GM12878 (cell line): ENCODE data around the gene NR1D1. TPM values are rescaled to one million over a fixed set of nuclear protein-coding genes. Genes with fewer than 3 reads are reported as not detected.

ENCODE experiments used
- HDAC2 ChIP-seq: fragments of 200-600 bp; sonication (generic); IDR thresholded peaks from 2 replicates; pipeline ENCODE4 v1.6.1; 2017
- IKZF2 ChIP-seq, 2 experiments: fragments of 450-650 bp; IDR thresholded peaks; 2 replicates each; pipeline ENCODE4 v1.6.1; 2017; ENCODE audit warnings: mild to moderate bottlenecking in 2 of 2, moderate library complexity in 2 of 2
- LARP7 ChIP-seq: fragments of 450-650 bp; IDR thresholded peaks from 2 replicates; pipeline ENCODE4 v1.6.1; 2017; ENCODE audit warnings: mild to moderate bottlenecking
- MEF2B ChIP-seq: fragments of 450-650 bp; IDR thresholded peaks from 2 replicates; pipeline ENCODE4 v1.6.1; 2018; ENCODE audit warnings: mild to moderate bottlenecking, moderate library complexity; ENCODE audit not compliant: partially characterized antibody, poor library complexity, severe bottlenecking
- MXI1 ChIP-seq: fragments of 150-350 bp; IDR thresholded peaks from 2 replicates; pipeline ENCODE4 v1.6.1; 2011; ENCODE audit warnings: low read depth, mild to moderate bottlenecking, inconsistent platforms, low read length, improper control_type of control experiment
- NFYB ChIP-seq: IDR thresholded peaks from 2 replicates; pipeline ENCODE4 v1.6.1; 2011; ENCODE audit warnings: low read depth, mild to moderate bottlenecking, low read length, improper control_type of control experiment, moderate library complexity; ENCODE audit not compliant: insufficient read depth
- PAX5 ChIP-seq: IDR thresholded peaks from 2 replicates; pipeline ENCODE4 v1.6.1; 2011; ENCODE audit warnings: low read depth, low read length, borderline replicate concordance
- RFX5 ChIP-seq: IDR thresholded peaks from 2 replicates; pipeline ENCODE4 v1.6.1; 2011; ENCODE audit warnings: low read depth, low read length, improper control_type of control experiment
- TAF1 ChIP-seq: IDR thresholded peaks from 2 replicates; pipeline ENCODE4 v1.6.1; 2011; ENCODE audit warnings: mild to moderate bottlenecking, low read depth, low read length, borderline replicate concordance
- TARDBP ChIP-seq: IDR thresholded peaks from 2 replicates; pipeline ENCODE4 v1.6.1; 2016; ENCODE audit warnings: borderline replicate concordance
- ZNF24 ChIP-seq: fragments of 450-650 bp; IDR thresholded peaks from 2 replicates; pipeline ENCODE4 v1.6.1; 2017; ENCODE audit warnings: antibody characterized with exemption, mild to moderate bottlenecking
- polyA plus RNA-seq, 11 experiments: library from polyadenylated mRNA; depleted of rRNA in 4 of 11; unstranded in 6 of 11; stranded (reverse) in 5 of 11; fragments of >200 nt; fragmentation: Nextera tagmentation in 4 of 11; fragmentation: Illumina TruSeq in 1 of 11; extraction: Ambion mirVana in 4 of 11; extraction: Trizol in 1 of 11; gene quantifications; 1 replicate in 1 of 11; 2 replicates in 10 of 11; pipeline versions ENCODE4 v1.2.1 to v1.2.3, GENCODE V29; 2011 to 2016; ENCODE audit warnings: inconsistent platforms in 2 of 11, missing spikeins in 2 of 11, low read depth in 1 of 11
- total RNA-seq, 4 experiments: library from RNA; depleted of rRNA in 3 of 4; stranded (reverse); fragments of >200 nt in 3 of 4; fragmentation: Illumina TruSeq in 1 of 4; extraction: Trizol in 1 of 4; gene quantifications; 2 replicates each; pipeline versions ENCODE4 v1.2.1 to v1.2.3, GENCODE V29; 2013 to 2021
- TF ChIP-seq, protein P1 (sequence below): fragments of 450-650 bp; IDR thresholded peaks from 2 replicates; pipeline ENCODE4 v1.6.1; 2017; ENCODE audit warnings: mild to moderate bottlenecking, moderate library complexity
- TF ChIP-seq, protein P2 (sequence below): IDR thresholded peaks from 2 replicates; pipeline ENCODE4 v1.6.1; 2011; ENCODE audit warnings: low read depth, low read length, improper control_type of control experiment, borderline replicate concordance
- TF ChIP-seq, protein P3 (sequence below): IDR thresholded peaks from 2 replicates; pipeline ENCODE4 v1.6.1; 2012; ENCODE audit warnings: low read depth, low read length, improper control_type of control experiment
- TF ChIP-seq, protein P4 (sequence below): IDR thresholded peaks from 2 replicates; pipeline ENCODE4 v1.6.1; 2012; ENCODE audit warnings: low read depth, low read length, improper control_type of control experiment

NR1D1 gene
- total and polyA plus RNA-seq, 10 of the 15 experiments (the other 5 are each of a cell fraction or from before 2014, with no cell fraction given), result 0.10 to 3.4 (median 0.94) TPM

DNA sequence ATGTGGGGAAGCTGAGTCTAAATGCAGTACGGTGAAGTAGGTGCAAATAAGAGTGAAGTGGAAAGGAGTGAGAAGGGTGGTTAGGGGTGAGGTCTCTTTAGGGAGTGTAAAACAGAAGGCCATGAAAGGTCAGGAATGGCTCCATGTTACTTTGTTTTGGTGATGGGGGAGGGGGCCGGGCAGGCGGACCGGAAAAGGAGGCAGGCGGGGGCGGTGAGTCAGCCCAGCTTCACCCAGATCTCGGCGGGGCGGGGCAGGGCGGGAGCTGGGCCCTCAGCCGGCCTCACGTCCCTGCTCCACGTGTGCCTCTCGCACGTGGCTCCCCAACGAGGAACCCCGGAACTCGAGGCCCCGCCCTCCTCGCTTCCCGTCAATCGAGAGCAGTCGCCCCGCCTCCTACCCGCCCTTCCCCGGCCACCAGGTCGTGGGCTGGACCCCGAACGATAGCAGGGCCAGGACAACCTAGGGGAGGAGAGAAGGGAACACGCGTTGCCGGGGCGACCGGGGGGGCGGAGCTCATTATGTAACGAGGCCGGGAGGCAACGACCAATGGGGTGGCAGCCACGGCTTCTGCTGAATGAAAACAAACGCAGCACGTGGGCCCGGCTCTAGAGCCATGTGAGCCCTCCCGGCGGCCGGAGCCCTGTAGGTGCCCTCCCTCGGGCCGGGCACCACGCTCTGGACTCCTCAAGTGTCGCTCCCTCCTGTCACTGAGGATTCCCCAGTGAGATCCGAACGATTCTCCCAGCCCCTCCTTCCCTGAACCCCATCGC, 1.4 kb downstream of the NR1D1 start (continued):
- TF ChIP-seq, protein P1, sequence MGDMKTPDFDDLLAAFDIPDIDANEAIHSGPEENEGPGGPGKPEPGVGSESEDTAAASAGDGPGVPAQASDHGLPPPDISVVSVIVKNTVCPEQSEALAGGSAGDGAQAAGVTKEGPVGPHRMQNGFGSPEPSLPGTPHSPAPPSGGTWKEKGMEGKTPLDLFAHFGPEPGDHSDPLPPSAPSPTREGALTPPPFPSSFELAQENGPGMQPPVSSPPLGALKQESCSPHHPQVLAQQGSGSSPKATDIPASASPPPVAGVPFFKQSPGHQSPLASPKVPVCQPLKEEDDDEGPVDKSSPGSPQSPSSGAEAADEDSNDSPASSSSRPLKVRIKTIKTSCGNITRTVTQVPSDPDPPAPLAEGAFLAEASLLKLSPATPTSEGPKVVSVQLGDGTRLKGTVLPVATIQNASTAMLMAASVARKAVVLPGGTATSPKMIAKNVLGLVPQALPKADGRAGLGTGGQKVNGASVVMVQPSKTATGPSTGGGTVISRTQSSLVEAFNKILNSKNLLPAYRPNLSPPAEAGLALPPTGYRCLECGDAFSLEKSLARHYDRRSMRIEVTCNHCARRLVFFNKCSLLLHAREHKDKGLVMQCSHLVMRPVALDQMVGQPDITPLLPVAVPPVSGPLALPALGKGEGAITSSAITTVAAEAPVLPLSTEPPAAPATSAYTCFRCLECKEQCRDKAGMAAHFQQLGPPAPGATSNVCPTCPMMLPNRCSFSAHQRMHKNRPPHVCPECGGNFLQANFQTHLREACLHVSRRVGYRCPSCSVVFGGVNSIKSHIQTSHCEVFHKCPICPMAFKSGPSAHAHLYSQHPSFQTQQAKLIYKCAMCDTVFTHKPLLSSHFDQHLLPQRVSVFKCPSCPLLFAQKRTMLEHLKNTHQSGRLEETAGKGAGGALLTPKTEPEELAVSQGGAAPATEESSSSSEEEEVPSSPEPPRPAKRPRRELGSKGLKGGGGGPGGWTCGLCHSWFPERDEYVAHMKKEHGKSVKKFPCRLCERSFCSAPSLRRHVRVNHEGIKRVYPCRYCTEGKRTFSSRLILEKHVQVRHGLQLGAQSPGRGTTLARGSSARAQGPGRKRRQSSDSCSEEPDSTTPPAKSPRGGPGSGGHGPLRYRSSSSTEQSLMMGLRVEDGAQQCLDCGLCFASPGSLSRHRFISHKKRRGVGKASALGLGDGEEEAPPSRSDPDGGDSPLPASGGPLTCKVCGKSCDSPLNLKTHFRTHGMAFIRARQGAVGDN, result peak; percentile 90
- TF ChIP-seq, protein P2, sequence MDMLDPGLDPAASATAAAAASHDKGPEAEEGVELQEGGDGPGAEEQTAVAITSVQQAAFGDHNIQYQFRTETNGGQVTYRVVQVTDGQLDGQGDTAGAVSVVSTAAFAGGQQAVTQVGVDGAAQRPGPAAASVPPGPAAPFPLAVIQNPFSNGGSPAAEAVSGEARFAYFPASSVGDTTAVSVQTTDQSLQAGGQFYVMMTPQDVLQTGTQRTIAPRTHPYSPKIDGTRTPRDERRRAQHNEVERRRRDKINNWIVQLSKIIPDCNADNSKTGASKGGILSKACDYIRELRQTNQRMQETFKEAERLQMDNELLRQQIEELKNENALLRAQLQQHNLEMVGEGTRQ, result peak; percentile 65
- TF ChIP-seq NFYB, result peak; percentile 71
- no peak for TF ChIP-seq HDAC2
- TF ChIP-seq, protein P3, sequence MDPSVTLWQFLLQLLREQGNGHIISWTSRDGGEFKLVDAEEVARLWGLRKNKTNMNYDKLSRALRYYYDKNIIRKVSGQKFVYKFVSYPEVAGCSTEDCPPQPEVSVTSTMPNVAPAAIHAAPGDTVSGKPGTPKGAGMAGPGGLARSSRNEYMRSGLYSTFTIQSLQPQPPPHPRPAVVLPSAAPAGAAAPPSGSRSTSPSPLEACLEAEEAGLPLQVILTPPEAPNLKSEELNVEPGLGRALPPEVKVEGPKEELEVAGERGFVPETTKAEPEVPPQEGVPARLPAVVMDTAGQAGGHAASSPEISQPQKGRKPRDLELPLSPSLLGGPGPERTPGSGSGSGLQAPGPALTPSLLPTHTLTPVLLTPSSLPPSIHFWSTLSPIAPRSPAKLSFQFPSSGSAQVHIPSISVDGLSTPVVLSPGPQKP, result peak; percentile 46; the same call in 1 of the 2 replicates
- TF ChIP-seq ZNF24, result no peak
- TF ChIP-seq IKZF2 (IDR thresholded peaks at IDR 0.05), result peak in 1 of 2 experiments; percentile 53; a peak in 3 of 4 replicates
- TF ChIP-seq, protein P4, sequence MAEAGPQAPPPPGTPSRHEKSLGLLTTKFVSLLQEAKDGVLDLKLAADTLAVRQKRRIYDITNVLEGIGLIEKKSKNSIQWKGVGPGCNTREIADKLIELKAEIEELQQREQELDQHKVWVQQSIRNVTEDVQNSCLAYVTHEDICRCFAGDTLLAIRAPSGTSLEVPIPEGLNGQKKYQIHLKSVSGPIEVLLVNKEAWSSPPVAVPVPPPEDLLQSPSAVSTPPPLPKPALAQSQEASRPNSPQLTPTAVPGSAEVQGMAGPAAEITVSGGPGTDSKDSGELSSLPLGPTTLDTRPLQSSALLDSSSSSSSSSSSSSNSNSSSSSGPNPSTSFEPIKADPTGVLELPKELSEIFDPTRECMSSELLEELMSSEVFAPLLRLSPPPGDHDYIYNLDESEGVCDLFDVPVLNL, result no peak
- peak; percentile 61 for TF ChIP-seq TAF1
- peak; percentile 96 for TF ChIP-seq MEF2B
- 0 out of 2 replicates have a peak, but pooled peaks have one; percentile 18 for TF ChIP-seq LARP7
- TF ChIP-seq TARDBP, result no peak
- TF ChIP-seq RFX5, result 0 out of 2 replicates have a peak, but pooled peaks have one; percentile 31
- peak; percentile 99 for TF ChIP-seq MXI1
- no peak for TF ChIP-seq PAX5
- TF ChIP-seq, all 136 proteins: peak for 36
